HG02981 (cell line): ENCODE results near the gene TMEM52B.
"Not testable (repeated sequence)": the region's sequence is repeated elsewhere in the genome, so short reads cannot be mapped to it uniquely, and the experiment has no call there.

Experiments
- ATAC-seq: cut with Tn5 transposase; IDR thresholded peaks from one replicate; pipeline ENCODE4 v1.9.1; 2021; ENCODE audit warnings: mild to moderate bottlenecking, moderate library complexity; ENCODE audit not compliant: unreplicated experiment

Gene TMEM52B

DNA sequence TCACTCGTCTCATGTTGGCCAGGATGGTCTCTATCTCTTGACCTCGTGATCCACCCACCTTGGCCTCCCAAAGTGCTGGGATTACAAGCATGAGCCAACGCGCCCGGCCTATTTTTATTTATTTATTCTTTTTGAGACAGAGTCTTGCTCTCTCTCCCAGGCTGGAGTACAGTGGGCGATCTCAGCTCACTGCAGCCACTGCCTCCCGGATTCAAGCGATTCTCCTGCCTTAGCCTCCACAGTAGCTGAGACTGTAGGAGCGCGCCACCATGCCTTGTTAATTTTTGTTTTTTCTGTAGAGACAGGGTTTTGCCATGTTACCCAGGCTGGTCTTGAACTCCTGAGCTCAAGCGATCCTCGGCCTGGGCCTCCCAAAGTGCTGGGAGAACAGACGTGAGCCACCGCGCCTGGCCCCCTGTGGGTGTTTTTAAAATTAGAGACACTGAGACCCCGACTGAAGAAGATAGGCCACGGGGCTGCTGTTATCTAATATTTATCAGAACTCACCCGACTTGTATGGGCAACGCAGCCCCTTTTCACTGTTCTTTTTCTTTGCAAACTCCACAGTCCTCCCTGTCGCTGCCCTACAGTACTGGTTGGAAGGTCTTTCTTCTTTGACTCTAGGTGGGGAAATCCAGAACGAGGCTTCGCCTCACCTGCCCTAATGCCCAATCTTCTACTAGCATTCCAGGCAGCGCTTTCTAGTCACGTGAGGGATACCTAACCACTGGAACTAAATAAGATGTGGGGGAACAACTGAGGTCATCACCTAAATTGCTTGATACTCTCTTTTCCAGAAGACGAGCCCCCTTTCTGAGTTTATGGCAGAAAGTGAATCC, 32.5 kb downstream of the TMEM52B start:
- ATAC-seq = no peak

DNA sequence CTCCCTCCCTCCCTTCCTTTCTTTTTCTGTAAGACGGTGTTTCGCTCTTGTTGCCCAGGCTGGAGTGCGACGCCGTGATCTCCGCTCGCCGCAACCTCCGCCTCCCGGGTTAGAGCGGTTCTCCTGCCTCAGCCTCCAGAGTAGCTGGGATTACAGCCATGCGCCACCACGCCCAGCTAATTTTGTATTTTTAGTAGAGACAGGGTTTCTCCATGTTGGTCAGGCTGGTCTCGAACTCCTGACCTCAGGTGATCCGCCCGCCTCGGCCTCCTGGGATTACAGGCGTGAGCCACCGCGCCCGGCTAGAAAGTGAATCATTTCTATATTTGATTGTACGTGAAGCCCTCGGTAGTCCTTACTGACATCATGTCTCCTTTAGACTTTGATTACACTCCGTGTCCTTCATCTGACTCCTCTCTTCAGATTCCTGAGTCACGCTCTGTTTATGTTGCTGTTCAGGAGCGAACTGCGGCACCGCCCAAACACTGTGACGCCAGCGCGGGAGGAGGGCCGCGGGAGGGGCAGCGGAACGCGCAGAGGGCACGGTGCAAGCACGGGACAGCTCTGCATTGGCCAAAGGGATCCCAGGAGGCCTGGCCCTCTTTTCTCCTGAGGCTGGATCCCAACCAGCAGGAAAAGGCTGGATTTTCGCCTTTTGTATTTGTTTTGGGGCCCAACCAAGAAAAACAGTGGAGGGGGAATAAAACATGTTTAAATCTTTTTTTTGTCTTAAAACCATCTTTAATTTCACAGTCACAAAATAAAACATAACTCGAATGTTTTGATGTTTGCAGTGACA, 33.3 kb downstream of the TMEM52B start:
- peak; percentile 51 for ATAC-seq

DNA sequence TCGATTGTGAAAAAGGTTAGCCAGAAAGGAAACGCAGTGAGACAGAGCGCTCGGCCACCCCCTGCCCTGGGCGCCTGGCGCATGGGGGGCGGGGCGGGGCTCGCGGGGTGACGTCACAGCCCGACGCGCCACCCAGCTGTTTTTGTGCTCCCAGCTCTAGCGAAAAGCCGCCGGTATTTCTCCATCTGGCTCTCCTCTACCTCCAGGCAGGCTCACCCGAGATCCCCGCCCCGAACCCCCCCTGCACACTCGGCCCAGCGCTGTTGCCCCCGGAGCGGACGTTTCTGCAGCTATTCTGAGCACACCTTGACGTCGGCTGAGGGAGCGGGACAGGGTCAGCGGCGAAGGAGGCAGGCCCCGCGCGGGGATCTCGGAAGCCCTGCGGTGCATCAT, 33.9 kb downstream of the TMEM52B start, which contains the start of gene GABARAPL1:
TSS of gene GABARAPL1 (plus strand) at position 139 of the 393 bp plus-strand sequence. CDS start at position 392, 253 bp downstream.
- ATAC-seq = peak; percentile 58

DNA sequence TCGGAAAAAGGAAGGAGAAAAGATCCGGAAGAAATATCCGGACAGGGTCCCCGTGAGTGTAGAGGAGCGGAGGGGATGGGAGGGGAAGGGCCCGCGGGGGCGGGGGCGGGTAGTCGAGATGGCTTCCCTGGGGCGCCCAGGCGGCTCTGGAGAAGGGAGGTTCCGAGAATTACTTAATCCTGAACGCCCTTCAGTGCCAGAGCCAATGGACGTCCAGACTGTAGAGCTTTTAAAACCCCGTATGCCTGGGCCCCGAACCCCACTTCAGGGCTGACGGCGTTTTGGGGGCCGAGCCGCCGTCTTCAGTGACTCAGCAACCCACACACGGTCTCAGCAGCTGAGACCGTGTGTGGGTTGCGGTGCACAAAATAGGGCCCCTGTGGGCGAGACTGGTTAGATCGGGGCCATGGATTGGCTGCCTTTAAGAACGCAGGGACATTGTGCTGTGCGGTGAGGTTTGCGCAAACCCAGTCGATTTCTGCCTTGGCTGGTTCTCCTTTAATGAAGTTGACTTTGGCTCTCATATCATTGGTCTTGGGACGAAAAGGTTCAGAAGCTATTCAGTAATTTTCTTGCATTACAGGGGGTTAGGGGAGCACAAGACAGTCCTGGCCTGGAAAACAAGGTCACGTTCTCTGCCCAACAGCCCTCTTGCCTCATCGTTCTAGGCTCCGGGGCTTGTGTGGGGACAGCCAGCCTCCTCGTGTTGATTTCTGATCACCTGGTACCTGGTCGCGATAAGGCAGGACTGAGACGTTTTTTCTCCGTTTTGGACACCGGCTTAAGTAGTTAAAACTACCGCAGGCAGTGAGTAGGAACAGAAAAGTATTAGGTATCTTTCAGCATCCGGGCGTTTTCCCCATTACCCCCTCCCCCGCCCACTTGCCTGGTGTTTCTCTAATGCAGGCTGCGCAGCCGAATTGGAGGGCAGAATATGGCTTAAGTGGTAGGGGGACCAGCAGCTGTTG, 34.6 kb downstream of the TMEM52B start:
- ATAC-seq = peak; percentile 48

DNA sequence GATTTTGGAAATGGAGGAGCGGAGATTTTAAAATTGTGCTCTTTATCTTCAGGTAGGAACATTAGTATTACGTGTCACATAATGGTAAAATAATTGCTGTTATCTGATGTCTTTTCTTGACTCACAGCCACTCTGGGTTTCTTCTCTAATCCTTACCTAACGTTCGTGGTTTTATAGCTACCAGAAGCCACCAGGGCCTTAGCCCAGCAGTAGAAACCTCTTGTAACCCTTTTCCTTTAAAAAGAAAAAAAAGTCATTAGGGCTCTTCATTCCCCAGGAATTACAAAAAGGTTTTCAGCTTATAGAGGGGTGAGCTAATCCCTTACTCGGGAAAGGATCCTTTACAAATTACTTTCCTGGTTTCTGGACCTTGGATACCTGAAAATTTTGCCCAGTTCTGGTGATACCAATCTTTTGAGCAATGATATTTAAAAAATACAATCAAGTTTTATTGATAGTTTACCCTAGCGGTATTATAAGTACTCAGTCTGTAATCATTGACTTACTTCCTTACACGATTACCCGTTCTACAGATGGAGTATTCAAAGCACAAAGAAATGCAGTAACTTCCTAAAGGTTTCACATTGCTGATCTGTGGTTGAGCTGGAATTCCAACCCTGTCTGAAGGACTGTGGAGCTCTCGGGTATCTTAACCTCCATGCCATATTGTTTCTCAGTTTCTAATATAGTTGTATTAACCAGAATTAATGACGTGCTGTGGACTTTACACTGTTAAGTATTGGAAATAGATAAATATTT, 35.5 kb downstream of the TMEM52B start:
- ATAC-seq = no peak

DNA sequence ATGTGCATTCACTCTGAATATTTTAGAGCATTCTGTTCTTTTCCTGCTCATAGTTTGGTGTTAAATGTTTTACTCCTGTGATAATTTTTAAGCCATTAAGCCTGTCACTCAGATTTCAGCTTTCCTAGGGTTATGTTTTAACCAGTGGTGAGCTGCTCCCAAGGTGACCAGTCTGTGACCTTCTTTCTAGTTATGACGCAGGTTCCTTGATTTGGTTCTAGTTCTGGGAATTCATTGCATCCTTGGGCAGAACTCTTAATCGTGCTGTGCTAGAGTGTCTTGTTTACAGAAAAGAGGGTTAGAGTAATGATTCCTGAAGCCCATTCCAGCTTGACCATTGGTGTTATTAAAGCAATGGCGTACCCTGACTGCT, 36.0 kb downstream of the TMEM52B start:
- ATAC-seq = no peak

DNA sequence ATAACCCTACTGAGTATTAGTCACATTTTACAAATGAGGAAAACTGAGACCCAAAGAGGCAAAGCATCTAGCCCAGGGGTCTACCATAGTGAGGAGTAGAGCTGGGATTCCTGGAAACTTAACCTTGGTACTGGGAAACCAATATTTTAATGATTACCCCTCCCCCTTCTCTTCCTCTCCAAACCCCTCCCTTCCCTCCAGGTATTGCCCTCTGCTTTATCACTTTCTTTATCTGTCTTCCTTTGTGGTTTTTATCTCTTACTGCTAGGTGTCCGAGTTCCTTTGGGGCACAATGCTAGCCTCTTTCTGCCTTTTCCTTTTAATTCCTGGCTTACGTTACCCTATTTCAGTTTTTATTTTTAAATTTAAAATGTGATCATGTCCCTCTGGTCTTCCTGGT, 36.6 kb downstream of the TMEM52B start:
- no peak for ATAC-seq

DNA sequence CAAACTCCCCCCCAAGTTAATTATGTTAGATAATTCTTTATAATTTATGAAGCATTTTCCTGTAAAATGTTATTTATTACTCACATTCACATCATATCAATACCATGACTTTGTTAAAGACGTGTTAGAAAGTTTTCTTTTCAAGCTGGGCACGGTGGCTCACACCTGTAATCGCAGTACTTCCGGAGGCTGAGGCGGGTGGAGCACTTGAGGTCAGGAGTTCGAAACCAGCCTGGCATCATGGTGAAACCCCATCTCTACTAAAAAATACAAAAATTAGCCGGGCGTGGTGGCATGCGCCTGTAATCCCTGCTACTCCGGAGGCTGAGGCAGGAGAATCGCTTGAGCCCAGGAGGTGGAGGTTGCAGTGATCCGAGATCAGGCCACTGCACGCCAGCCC, 37.1 kb downstream of the TMEM52B start:
- ATAC-seq = not testable (repeated sequence)

DNA sequence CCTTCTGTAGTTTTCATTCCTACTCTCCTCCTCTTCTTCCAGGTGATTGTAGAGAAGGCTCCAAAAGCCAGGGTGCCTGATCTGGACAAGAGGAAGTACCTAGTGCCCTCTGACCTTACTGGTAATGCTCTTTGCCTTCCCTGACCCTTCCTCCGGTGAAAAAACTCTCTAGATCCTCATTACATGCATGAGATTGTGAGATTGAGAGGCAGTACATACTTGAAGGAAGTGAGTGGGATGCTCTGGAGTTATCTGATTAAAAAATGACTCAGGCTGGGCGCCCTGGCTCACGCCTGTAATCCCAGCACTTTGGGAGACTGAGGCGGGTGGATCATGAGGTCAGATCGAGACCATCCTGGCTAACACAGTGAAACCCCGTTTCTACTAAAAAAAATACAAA, 39.2 kb downstream of the TMEM52B start:
- ATAC-seq = no peak

DNA sequence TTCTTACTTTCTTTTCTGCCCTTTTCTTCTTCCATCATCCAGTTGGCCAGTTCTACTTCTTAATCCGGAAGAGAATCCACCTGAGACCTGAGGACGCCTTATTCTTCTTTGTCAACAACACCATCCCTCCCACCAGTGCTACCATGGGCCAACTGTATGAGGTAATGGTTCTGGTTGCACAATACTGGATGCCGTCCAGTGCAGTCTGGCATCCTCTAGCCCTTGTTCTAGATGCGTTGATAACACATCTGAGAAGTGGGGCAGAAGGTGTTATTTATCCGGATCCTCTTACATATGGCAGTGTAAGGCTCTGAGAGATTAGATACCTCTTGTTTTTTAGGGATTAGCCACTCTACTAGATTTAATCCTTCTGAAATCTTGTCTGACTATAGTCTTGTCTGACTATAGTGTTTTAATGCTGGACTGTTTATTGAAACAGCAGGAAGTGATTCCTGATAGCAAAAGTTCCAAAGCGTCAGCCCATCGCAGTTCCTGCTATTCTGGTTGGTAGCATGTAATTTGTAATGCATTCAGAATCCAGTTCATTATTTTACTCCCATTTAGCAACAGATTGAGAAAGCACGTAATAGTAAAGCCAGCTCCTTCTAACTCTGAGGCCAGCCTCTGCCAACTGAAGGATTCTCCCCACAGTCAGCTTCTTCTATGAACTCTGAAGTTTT, 41.7 kb downstream of the TMEM52B start:
- no peak for ATAC-seq

DNA sequence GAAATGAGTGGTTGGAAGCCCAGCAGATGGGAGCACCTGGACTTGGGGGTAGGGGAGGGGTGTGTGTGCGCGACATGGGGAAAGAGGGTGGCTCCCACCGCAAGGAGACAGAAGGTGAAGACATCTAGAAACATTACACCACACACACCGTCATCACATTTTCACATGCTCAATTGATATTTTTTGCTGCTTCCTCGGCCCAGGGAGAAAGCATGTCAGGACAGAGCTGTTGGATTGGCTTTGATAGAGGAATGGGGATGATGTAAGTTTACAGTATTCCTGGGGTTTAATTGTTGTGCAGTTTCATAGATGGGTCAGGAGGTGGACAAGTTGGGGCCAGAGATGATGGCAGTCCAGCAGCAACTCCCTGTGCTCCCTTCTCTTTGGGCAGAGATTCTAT, 43.0 kb downstream of the TMEM52B start:
- ATAC-seq = no peak

DNA sequence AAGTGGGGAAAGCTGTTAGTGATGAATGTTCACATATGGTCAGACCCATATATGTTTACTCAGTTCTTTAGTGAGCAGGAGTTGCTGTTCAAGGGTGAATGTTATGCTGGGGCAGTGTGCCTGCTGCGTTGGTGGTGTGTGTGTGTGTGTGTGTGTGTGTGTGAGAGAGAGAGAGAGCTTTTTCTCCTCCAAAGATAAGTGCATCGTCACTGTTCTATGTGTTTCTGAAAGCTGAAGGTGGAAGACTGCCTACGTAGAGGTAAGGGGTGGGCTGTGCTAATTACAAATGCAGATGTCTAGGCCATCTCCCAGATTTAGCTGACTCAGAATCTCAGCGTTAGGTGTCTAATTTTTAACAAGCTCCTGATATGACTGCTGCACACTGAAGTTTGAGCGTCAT, 44.4 kb downstream of the TMEM52B start:
- no peak for ATAC-seq

DNA sequence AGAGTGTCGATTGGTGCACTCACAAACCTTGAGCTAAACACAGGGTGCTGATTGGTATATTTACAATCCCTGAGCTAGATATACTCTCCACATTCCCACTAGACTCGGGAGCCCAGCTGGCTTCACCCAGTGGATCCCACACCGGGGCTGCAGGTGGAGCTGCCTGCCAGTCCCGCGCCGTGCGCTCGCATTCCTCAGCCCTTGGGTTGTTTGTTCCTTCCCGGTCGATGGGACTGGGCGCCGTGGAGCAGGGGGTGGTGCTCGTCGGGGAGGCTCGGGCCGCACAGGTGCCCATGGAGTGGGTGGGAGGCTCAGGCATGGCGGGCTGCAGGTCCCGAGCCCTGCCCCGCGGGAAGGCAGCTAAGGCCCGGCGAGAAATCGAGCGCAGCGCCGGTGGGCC, 46.6 kb downstream of the TMEM52B start:
- ATAC-seq = not testable (repeated sequence)

DNA sequence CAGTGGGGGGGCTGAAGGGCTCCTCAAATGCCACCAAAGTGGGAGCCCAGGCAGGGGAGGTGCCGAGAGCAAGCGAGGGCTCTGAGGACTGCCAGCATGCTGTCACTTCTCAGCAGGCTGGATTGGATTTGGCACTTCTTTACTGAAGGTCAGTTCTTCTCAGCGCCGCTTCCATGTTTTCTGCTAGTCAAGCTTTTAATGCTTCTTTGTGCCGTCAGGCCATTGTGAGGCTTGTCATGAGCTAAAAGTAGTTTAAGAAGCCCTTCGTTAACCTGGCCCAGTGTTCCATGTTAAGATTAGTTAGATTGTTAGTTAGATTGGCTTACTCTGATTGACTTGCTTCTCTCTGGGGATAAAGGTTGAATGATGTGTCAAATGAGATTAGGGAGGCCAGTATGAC, 47.3 kb downstream of the TMEM52B start:
- ATAC-seq = no peak

DNA sequence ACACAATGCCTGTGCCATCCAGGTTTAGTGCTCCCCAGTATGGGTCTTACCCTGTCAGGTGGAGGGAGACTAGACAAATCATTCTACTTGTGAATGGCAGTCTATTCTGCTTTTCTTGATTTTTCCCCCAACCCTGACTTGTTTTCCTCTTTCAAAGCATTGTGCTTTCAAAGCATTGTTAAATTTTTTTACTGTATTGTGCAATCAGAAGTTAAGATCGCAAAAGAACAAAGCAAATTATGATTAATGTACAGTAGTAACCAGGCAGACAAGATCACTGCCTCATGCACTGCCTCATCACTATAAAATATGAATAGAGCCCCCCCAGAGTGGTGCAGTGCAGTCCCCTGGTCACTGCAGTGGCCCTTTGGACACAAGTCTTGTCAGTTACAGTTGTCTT, 47.9 kb downstream of the TMEM52B start:
- ATAC-seq = no peak

DNA sequence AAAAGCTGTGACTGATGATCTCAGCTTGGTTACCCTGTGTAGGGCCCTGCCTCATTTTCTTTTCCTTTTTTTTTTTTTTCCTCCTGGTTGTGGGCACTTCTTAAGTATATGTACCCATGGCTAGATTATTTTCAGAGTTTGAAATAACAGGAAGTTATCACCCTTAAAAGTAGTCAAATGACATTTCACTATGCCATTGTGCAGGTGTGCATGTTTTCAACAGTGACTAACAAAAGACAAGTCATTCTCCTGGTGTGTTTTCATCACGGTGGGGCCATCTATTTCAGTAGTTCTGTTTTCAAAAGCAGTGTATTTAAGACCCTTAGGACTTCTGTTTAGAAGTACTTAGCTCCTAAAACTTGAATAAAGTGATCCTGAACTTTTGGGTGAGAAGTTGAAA, 48.8 kb downstream of the TMEM52B start:
- no peak for ATAC-seq

DNA sequence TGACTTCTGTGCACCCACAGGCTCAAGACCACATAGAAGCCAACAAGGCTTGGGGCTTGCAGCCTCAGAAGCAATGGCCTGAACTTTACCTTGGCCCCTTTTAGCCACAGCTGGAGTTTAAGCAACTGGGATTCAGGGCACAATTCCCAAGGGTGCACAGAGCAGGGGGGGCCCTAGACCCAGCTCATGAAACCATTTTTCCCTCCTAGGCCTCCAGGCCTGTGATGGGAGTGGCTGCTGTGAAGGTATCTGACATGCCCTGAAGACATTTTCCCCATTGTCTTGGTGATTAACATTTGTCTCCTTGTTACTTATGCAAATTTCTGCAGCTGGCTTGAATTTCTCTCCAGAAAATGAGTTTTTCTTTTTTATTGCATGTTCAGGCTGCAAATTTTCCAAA, 55.7 kb downstream of the TMEM52B start:
- ATAC-seq = no peak

DNA sequence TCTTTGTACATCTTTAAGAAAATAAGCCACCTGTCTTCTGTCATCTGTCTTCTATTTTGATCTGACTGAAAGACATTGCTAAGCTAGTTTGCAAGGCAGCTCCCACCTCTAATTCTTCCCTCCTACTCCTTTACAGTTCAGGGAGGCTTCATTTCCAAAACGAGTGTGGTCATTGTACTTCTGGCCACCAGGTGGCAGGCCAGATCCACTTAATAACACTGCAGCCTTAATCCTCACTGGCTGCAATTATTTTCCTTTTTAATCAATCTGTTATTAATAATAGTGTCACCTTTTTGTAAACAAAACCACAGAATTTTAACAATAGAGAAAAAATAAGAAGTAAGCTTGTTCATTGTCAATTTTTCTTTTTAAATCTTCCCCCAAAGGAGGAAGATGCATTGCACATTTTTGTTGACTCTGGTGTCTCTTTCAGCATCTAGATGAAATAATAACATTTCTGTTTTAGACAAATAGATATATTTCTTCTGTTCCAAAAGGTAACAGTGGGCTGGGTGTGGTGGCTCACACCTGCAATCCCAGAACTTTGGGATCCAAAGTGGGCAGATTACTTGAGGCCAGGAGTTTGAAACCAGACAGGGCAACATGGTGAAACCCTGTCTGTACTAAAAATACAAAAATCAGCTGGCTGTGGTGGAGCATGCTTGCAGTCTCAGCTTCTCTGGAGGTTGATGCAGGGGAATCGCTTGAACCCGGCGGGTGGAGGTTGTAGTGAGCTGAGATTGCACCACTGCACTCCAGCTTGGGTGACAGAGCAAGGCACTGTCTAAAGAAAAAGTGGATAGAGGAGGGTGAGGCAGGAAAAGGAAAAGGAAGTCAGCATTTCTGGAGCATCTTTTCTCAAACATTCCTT, 57.2 kb downstream of the TMEM52B start:
- no peak for ATAC-seq

DNA sequence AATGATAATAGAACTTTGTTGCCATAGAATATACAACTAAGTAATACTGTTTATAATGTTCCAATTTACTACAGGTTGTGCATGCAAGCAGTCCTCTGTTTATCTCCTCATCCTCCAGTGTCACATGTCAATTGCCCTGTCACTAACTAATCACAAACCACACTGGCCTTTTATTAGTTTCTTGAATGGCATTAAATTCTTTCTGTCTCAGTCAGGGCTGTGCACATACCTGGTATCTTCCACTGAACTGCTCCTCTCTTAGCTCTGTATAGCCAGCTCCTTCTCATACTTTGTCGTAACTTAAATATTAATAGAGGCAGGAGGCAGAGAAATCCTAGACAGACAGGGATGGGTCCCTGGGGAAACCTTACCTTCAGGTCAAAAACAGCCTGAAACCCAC, 57.9 kb downstream of the TMEM52B start:
- no peak for ATAC-seq
